Measurements from ENCODE around the gene RTL1.

Gene RTL1

GRCh38 chr14:100881211-100882025 is 22.1 kb downstream of the RTL1 start:
- no peak for DNase-seq

GRCh38 chr14:100880271-100881101 is 23.0 kb downstream of the RTL1 start:
- DNase-seq = no peak

- DNase-seq = no peak
Observed at GRCh38 chr14:100879782-100880181, 23.7 kb downstream of the RTL1 start.

- no peak for DNase-seq
Observed at GRCh38 chr14:100879194-100879593, 24.3 kb downstream of the RTL1 start.

- no peak for DNase-seq
Observed at GRCh38 chr14:100878271-100879146, 25.0 kb downstream of the RTL1 start.

GRCh38 chr14:100875861-100876590 is 27.5 kb downstream of the RTL1 start:
- DNase-seq = no peak

- no peak for DNase-seq
Observed at GRCh38 chr14:100875126-100875525, 28.4 kb downstream of the RTL1 start.

GRCh38 chr14:100874411-100875091 is 29.0 kb downstream of the RTL1 start:
- DNase-seq = no peak

- no peak for DNase-seq
Observed at GRCh38 chr14:100874051-100874410, 29.5 kb downstream of the RTL1 start.

- no peak for DNase-seq
Observed at GRCh38 chr14:100873096-100873482, 30.4 kb downstream of the RTL1 start.

- no peak for DNase-seq
Observed at GRCh38 chr14:100872259-100873095, 31.0 kb downstream of the RTL1 start.

- no peak for DNase-seq
Observed at GRCh38 chr14:100871234-100872186, 32.0 kb downstream of the RTL1 start.

- no peak for DNase-seq
Observed at GRCh38 chr14:100868621-100869370, 34.7 kb downstream of the RTL1 start.

GRCh38 chr14:100867631-100868315 is 35.7 kb downstream of the RTL1 start:
- DNase-seq = no peak

GRCh38 chr14:100866666-100867630 is 36.6 kb downstream of the RTL1 start:
- DNase-seq = no peak

GRCh38 chr14:100865682-100866591 is 37.6 kb downstream of the RTL1 start:
- no peak for DNase-seq
